ENCODE data around the gene TRPM8.

GRCh38 chr2:233934524-233934923 lies 17.4 kb downstream of the TRPM8 start:
- TF ChIP-seq, protein P1, sequence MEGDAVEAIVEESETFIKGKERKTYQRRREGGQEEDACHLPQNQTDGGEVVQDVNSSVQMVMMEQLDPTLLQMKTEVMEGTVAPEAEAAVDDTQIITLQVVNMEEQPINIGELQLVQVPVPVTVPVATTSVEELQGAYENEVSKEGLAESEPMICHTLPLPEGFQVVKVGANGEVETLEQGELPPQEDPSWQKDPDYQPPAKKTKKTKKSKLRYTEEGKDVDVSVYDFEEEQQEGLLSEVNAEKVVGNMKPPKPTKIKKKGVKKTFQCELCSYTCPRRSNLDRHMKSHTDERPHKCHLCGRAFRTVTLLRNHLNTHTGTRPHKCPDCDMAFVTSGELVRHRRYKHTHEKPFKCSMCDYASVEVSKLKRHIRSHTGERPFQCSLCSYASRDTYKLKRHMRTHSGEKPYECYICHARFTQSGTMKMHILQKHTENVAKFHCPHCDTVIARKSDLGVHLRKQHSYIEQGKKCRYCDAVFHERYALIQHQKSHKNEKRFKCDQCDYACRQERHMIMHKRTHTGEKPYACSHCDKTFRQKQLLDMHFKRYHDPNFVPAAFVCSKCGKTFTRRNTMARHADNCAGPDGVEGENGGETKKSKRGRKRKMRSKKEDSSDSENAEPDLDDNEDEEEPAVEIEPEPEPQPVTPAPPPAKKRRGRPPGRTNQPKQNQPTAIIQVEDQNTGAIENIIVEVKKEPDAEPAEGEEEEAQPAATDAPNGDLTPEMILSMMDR (IDR thresholded peaks at IDR 0.05), result no peak
- no peak for TF ChIP-seq POLR2A (IDR thresholded peaks at IDR 0.05)

Data from testis (tissue), 2 donors.